IMR-90 (cell line): ENCODE data around the gene TMEM37. TPM values are rescaled to one million over a fixed set of nuclear protein-coding genes. Genes with fewer than 3 reads are reported as not detected.

Experiments used
- ATAC-seq: fragments of 200-7000 bp; cut with Tn5 transposase; 2 replicates; pipeline ENCODE4 v1.9.1; 2020; ENCODE audit warnings: low read depth, mild to moderate bottlenecking, moderate library complexity
- BruUV-seq: library from RNA; stranded (reverse); fragments of 400-500 nt; replicated peaks from 2 replicates; lab custom pipeline; 2021; lab: Mats Ljungman, UMichigan
- CTCF ChIA-PET: fragments of 300-600 bp; formaldehyde crosslinking; extraction: SDS; loops from one replicate; lab custom pipeline; 2021; ENCODE audit warnings: antibody characterized with exemption; lab: Yijun Ruan, JAX
- POLR2A ChIA-PET: fragments of 300-600 bp; sonication (Branson Sonifier 250); formaldehyde crosslinking; loops from one replicate; lab custom pipeline; 2022; ENCODE audit warnings: antibody characterized with exemption; ENCODE audit not compliant: unreplicated experiment; lab: Charles Lee
- DNase-seq: peaks from one replicate; pipeline ENCODE4 v3.0.0; 2013
- H2AFZ ChIP-seq: replicated peaks from 2 replicates; pipeline ENCODE3; 2013; ENCODE audit warnings: low read length, mild to moderate bottlenecking; ENCODE audit not compliant: poor library complexity
- H2AK5ac ChIP-seq: 2 replicates; pipeline ENCODE4 v1.6.1; 2013; ENCODE audit warnings: low read depth, low read length, inconsistent platforms
- H2AK9ac ChIP-seq: replicated peaks from 2 replicates; pipeline ENCODE3; 2013; ENCODE audit warnings: mild to moderate bottlenecking, low read depth, low read length, moderate library complexity; ENCODE audit not compliant: poor library complexity
- H2BK120ac ChIP-seq: 2 replicates; pipeline ENCODE4 v1.6.1; 2013; ENCODE audit warnings: low read depth, low read length, inconsistent platforms
- H2BK15ac ChIP-seq: 3 replicates; pipeline ENCODE4 v1.6.1; 2013; ENCODE audit warnings: low read depth, low read length, inconsistent platforms
- H2BK20ac ChIP-seq: 2 replicates; pipeline ENCODE4 v1.6.1; 2013; ENCODE audit warnings: low read depth, mild to moderate bottlenecking, inconsistent platforms, low read length, moderate library complexity
- H2BK5ac ChIP-seq: 2 replicates; pipeline ENCODE4 v1.6.1; 2013; ENCODE audit warnings: mild to moderate bottlenecking, low read depth, low read length, inconsistent platforms; ENCODE audit not compliant: poor library complexity, severe bottlenecking
- H3K14ac ChIP-seq: replicated peaks from 2 replicates; pipeline ENCODE4 v1.6.1; 2013; ENCODE audit warnings: low read depth, low read length, inconsistent platforms
- H3K18ac ChIP-seq: 2 replicates; pipeline ENCODE4 v1.6.1; 2013; ENCODE audit warnings: low read depth, low read length, control low read depth
- H3K23ac ChIP-seq: 2 replicates; pipeline ENCODE4 v1.6.1; 2013; ENCODE audit warnings: low read depth, low read length, inconsistent platforms
- H3K27ac ChIP-seq: 2 replicates; pipeline ENCODE4 v1.5.1; 2013; ENCODE audit warnings: mild to moderate bottlenecking, control low read depth, low read length; ENCODE audit not compliant: insufficient read depth
- H3K27me3 ChIP-seq: 2 replicates; pipeline ENCODE4 v1.6.1; 2013; ENCODE audit warnings: low read length; ENCODE audit not compliant: control insufficient read depth, insufficient read depth
- H3K36me3 ChIP-seq: 2 replicates; pipeline ENCODE4 v1.6.1; 2013; ENCODE audit warnings: low read length, mixed read lengths; ENCODE audit not compliant: control insufficient read depth, insufficient read depth
- H3K4ac ChIP-seq: 2 replicates; pipeline ENCODE4 v1.6.1; 2013; ENCODE audit warnings: low read depth, low read length, inconsistent platforms
- H3K4me1 ChIP-seq: 2 replicates; pipeline ENCODE4 v1.6.1; 2013; ENCODE audit warnings: low read length, mixed read lengths; ENCODE audit not compliant: control insufficient read depth, insufficient read depth
- H3K4me2 ChIP-seq: 2 replicates; pipeline ENCODE4 v1.6.1; 2013; ENCODE audit warnings: low read depth, mild to moderate bottlenecking, control low read depth, low read length, moderate library complexity
- H3K4me3 ChIP-seq: 2 replicates; pipeline ENCODE4 v1.5.1; 2013; ENCODE audit warnings: low read depth, mild to moderate bottlenecking, control low read depth, low read length, moderate library complexity; ENCODE audit not compliant: insufficient read depth
- H3K56ac ChIP-seq: 2 replicates; pipeline ENCODE4 v1.6.1; 2013; ENCODE audit warnings: low read length, inconsistent platforms; ENCODE audit not compliant: insufficient read depth; ENCODE audit errors: extremely low read depth
- H3K79me1 ChIP-seq, 2 experiments: 2 replicates each; pipeline ENCODE4 v1.6.1; 2013; ENCODE audit warnings: low read length in 2 of 2, inconsistent platforms in 1 of 2, low read depth in 1 of 2
- H3K9ac ChIP-seq: 2 replicates; pipeline ENCODE4 v1.6.1; 2013; ENCODE audit warnings: low read depth, low read length, control low read depth
- H3K9me1 ChIP-seq: 2 replicates; pipeline ENCODE4 v1.6.1; 2013; ENCODE audit warnings: low read length, inconsistent platforms; ENCODE audit not compliant: insufficient read depth
- H3K9me3 ChIP-seq: 2 replicates; pipeline ENCODE4 v1.6.1; 2013; ENCODE audit warnings: low read length; ENCODE audit not compliant: control insufficient read depth, insufficient read depth
- H4K20me1 ChIP-seq: 2 replicates; pipeline ENCODE4 v1.6.1; 2013; ENCODE audit warnings: low read length, inconsistent platforms; ENCODE audit not compliant: insufficient read depth
- H4K5ac ChIP-seq: 2 replicates; pipeline ENCODE4 v1.6.1; 2013; ENCODE audit warnings: mild to moderate bottlenecking, low read depth, low read length, control low read depth
- H4K8ac ChIP-seq, 2 experiments: 2 replicates each; pipeline ENCODE4 v1.6.1; 2013; ENCODE audit warnings: low read depth in 2 of 2, low read length in 2 of 2, control low read depth in 1 of 2, inconsistent platforms in 1 of 2
- H4K91ac ChIP-seq: 2 replicates; pipeline ENCODE4 v1.6.1; 2013; ENCODE audit warnings: low read depth, low read length, inconsistent platforms; ENCODE audit not compliant: insufficient read depth
- FOS ChIP-seq: fragments of 150-350 bp; IDR thresholded peaks from 2 replicates; pipeline ENCODE4 v1.6.1; 2016; ENCODE audit warnings: low read depth, low read length
- MAZ ChIP-seq: IDR thresholded peaks from 2 replicates; pipeline ENCODE4 v1.6.1; 2012; ENCODE audit warnings: low read depth, mild to moderate bottlenecking, low read length, improper control_type of control experiment, moderate library complexity, borderline replicate concordance
- MXI1 ChIP-seq: IDR thresholded peaks from 2 replicates; pipeline ENCODE4 v1.6.1; 2012; ENCODE audit warnings: low read depth, mild to moderate bottlenecking, low read length, moderate library complexity, borderline replicate concordance
- NFE2L2 ChIP-seq: fragments of 150-350 bp; IDR thresholded peaks from 2 replicates; pipeline ENCODE4 v1.6.1; 2016; ENCODE audit warnings: low read depth, mild to moderate bottlenecking, low read length
- POLR2A ChIP-seq: IDR thresholded peaks from 2 replicates; pipeline ENCODE4 v1.6.1; 2012; ENCODE audit warnings: mild to moderate bottlenecking, low read depth, low read length
- RAD21 ChIP-seq: IDR thresholded peaks from 2 replicates; pipeline ENCODE4 v1.6.1; 2012; ENCODE audit warnings: low read length, improper control_type of control experiment
- USF2 ChIP-seq: fragments of 150-350 bp; IDR thresholded peaks from 2 replicates; pipeline ENCODE4 v1.6.1; 2017; ENCODE audit warnings: mild to moderate bottlenecking, antibody characterized with exemption, low read length, low read depth
- WGBS, 2 experiments: methylation state at CpG; one replicate each; pipeline versions ENCODE4 v1.1.5 to v1.1.7; 2013; ENCODE audit warnings: missing lambda C conversion rate in 2 of 2; ENCODE audit not compliant: insufficient read length in 1 of 2; ENCODE audit errors: extremely low coverage in 2 of 2; 5-methylcytosine and 5-hydroxymethylcytosine counted together
- dilution Hi-C: fragments of 300-500 bp; cut with HindIII; formaldehyde crosslinking; loops from one replicate; pipeline ENCODE4 v1.14.3; 2018; ENCODE audit warnings: low sequenced_read_pairs; ENCODE audit not compliant: unreplicated experiment
- in situ Hi-C: fragments of 300-500 bp; cut with MboI; formaldehyde crosslinking; loops from 3 replicates; pipeline ENCODE4 v1.14.3; 2019; ENCODE audit warnings: low sequenced_read_pairs, inconsistent platforms, mixed read lengths
- intact Hi-C: fragments of 100-400 bp; cut with micrococcal nuclease; formaldehyde crosslinking; loops from 2 replicates; pipeline ENCODE4 v1.10.0; 2022
- polyA plus RNA-seq, 3 experiments: library from polyadenylated mRNA; depleted of rRNA; stranded (reverse); fragments of >200 nt; gene quantifications; 2 replicates each; pipeline ENCODE4 v1.2.3, GENCODE V29; 2012; ENCODE audit warnings: low replicate concordance in 1 of 3
- total RNA-seq: library from RNA; depleted of rRNA; stranded (reverse); fragments of >200 nt; gene quantifications from 2 replicates; pipeline ENCODE4 v1.2.3, GENCODE V29; 2012
- TF ChIP-seq, protein P1 (sequence below): conservative IDR thresholded peaks from 2 replicates; pipeline ENCODE4 v1.5.1; 2012; ENCODE audit warnings: mild to moderate bottlenecking, low read depth, low read length, improper control_type of control experiment
- TF ChIP-seq, protein P2 (sequence below): fragments of 150-350 bp; IDR thresholded peaks from 2 replicates; pipeline ENCODE4 v1.6.1; 2016; ENCODE audit warnings: low read depth, mild to moderate bottlenecking, low read length, moderate library complexity, borderline replicate concordance

TMEM37 gene
- total and polyA plus RNA-seq, 2 of the 4 experiments (the other 2 are of a cell fraction): under 0.01 to 0.39 TPM

GRCh38 chr2:119440501-119440870, 8.8 kb downstream of the TMEM37 start:
- CTCF ChIA-PET: no interaction called here
- no peaks in the 10 kb centered on the region for H3K36me3 ChIP-seq
- no peak overlapping the region for H3K56ac ChIP-seq
- no CpG with 5 or more reads among the region's 1 CpG for WGBS, 2 experiments
- H4K8ac ChIP-seq: no peak overlapping the region
- H3K14ac ChIP-seq: no peak overlapping the region
- H3K23ac ChIP-seq: no peak overlapping the region
- no peaks in the 10 kb centered on the region for H3K4me1 ChIP-seq
- no peaks in the 10 kb centered on the region for H4K20me1 ChIP-seq
- intact Hi-C loops: no loop called here
- H2AK9ac ChIP-seq: no peak overlapping the region
- no peak overlapping the region for H4K5ac ChIP-seq
- peaks cover 14% of the 10 kb centered on the region for H3K27me3 ChIP-seq
- POLR2A ChIA-PET: no interaction called here
- H3K9ac ChIP-seq: no peak overlapping the region
- no peak overlapping the region for H3K18ac ChIP-seq
- no peak overlapping the region for H2AK5ac ChIP-seq
- no peaks in the 10 kb centered on the region for H3K9me3 ChIP-seq
- H3K4me2 ChIP-seq: no peak overlapping the region
- no peaks in the 10 kb centered on the region for H3K9me1 ChIP-seq
- dilution Hi-C loops: no loop called here
- H3K79me1 ChIP-seq: no peaks in the 10 kb centered on the region
- H3K27ac ChIP-seq: no peak overlapping the region
- H4K91ac ChIP-seq: no peak overlapping the region
- H2BK120ac ChIP-seq: no peak overlapping the region
- TF ChIP-seq, protein P1, sequence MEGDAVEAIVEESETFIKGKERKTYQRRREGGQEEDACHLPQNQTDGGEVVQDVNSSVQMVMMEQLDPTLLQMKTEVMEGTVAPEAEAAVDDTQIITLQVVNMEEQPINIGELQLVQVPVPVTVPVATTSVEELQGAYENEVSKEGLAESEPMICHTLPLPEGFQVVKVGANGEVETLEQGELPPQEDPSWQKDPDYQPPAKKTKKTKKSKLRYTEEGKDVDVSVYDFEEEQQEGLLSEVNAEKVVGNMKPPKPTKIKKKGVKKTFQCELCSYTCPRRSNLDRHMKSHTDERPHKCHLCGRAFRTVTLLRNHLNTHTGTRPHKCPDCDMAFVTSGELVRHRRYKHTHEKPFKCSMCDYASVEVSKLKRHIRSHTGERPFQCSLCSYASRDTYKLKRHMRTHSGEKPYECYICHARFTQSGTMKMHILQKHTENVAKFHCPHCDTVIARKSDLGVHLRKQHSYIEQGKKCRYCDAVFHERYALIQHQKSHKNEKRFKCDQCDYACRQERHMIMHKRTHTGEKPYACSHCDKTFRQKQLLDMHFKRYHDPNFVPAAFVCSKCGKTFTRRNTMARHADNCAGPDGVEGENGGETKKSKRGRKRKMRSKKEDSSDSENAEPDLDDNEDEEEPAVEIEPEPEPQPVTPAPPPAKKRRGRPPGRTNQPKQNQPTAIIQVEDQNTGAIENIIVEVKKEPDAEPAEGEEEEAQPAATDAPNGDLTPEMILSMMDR: no peak
- TF ChIP-seq, protein P2, sequence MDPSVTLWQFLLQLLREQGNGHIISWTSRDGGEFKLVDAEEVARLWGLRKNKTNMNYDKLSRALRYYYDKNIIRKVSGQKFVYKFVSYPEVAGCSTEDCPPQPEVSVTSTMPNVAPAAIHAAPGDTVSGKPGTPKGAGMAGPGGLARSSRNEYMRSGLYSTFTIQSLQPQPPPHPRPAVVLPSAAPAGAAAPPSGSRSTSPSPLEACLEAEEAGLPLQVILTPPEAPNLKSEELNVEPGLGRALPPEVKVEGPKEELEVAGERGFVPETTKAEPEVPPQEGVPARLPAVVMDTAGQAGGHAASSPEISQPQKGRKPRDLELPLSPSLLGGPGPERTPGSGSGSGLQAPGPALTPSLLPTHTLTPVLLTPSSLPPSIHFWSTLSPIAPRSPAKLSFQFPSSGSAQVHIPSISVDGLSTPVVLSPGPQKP: no peak
- TF ChIP-seq FOS (no peak), POLR2A (no peak), MXI1 (no peak), NFE2L2 (no peak), USF2 (no peak), RAD21 (no peak), MAZ (no peak)
- no peak overlapping the region for H2BK5ac ChIP-seq
- no TSS peak for BruUV-seq
- no peak overlapping the region for H3K4ac ChIP-seq
- no peak overlapping the region for H2BK15ac ChIP-seq
- DNase-seq (no peak), ATAC-seq (no peak)
- no peak overlapping the region for H2AFZ ChIP-seq
- in situ Hi-C loops: no loop called here
- no peak overlapping the region for H2BK20ac ChIP-seq
- no peak overlapping the region for H3K4me3 ChIP-seq
